NCI-H2029 treated with DMSO at 0.1 percent for 48 hours (cell line): ENCODE data around the gene FASLG.

Experiments used
- DNase-seq: peaks from one replicate; lab custom pipeline; 2025; lab: John Stamatoyannopoulos, UW

The FASLG gene

DNA sequence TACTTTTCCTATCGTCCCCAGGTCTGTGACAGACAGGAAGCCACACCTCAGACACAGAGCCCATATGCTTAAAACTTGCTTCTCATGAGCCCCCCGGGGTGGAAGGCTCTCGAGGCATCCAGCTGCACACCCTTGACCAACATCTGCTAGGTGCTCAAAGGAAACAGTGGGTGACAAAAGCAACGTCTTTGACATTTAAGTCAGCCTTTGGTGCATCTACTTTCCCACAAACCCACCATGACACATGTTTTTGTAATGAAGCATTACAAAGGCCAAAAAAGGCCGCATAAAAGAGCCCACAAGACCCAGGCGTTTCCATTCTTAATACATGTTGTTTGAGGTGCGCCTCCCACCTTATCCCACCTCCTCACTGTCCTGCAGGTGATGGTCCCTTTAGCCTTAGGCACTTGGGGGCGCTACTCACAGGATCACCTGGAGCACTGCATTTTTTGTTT, 11.8 kb upstream of the FASLG start:
- no peak for DNase-seq

DNA sequence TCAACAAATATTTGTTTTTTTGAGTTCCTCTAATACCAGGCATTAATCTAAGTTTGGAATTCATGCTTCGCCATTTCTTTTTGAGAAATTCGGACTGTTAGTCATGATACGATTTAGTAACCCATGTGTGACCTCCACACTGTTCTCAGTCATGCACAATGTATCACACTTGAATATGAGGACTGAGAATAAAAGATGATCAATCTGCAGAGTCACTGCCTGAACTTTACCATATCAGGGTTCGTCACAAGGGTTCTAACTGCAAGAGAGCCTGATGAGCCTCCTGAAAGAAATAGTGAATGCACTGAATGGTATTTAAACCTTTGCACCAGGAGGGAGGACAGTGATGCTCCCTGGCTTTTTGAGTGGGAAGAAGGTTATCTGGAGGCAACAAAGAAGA, 10.9 kb upstream of the FASLG start:
- DNase-seq, result no peak

DNA sequence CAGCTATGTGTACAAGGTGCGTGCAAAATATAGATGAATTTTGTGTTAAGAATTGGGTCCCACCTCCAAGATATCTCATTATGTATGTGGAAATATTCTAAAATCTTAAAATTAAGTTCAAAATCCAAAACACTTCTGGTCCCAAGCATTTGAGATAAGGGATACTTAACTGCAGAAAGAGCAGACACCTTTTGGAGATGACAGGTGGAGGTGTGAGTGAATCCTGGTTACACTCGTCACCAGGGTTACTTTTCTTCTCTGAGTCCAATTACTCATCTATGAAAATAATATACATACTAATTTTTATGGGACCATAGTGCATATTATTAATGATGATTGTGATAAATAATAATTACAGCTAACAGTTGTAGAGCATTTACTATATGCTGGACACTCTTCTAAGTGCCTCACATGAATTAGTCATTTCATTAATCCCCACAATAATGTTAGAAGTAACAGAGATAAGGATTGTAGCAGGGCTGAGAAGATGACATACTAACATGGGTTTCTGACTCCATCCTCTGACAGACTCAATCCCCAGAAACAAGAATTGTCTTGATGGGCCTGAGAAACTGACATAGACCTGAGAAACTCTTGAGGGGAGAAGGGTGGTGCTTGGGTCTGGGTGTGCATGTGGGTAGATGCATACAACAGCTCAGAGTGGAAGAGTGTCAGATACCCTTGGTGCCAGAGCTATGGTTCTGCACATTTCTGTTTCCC, 8.3 kb upstream of the FASLG start:
- no peak for DNase-seq

GRCh38 chr1:172653015-172653709, 5.7 kb upstream of the FASLG start:
- DNase-seq, result no peak

GRCh38 chr1:172654535-172654934, 4.4 kb upstream of the FASLG start:
- no peak for DNase-seq

DNA sequence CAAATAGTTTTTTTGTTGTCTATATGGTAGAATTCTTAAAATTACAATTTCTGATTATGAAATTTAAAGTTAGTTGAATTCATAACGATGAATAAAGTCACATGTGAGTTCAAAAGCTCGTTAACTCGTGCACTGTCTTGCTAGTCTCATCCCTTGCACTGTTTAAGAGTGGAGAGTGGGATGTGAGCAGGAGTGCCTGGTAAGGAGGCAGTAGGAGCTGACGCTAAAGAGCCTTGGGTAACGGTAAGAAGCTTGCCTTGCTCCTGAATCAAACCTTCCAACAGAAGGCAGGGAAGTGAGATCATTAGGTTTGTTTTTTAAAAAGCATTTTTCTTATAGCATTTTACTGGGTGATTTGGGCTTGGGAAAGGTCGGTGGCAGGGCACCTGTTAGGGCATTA, 2.3 kb upstream of the FASLG start:
- no peak for DNase-seq

DNA sequence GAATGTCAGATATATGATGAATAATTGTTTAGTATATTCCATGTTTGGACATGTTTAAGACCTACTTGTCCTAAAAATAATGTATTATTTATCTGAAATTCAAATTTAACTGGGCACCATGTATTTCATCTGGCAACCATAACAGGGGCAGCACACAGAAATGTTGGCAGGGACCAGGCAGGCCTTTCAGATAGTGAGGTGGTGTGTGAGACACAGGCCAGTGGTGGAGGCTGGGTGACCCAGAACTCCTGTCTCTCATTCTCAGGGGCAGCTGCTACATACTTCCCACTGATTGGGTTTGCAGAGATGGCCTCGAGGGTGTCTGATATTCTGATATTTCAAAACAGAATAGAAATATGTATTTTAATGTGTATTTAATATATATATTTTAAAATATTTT, 1.3 kb upstream of the FASLG start:
- no peak for DNase-seq

GRCh38 chr1:172661107-172661506, 2.2 kb downstream of the FASLG start:
- no peak for DNase-seq

DNA sequence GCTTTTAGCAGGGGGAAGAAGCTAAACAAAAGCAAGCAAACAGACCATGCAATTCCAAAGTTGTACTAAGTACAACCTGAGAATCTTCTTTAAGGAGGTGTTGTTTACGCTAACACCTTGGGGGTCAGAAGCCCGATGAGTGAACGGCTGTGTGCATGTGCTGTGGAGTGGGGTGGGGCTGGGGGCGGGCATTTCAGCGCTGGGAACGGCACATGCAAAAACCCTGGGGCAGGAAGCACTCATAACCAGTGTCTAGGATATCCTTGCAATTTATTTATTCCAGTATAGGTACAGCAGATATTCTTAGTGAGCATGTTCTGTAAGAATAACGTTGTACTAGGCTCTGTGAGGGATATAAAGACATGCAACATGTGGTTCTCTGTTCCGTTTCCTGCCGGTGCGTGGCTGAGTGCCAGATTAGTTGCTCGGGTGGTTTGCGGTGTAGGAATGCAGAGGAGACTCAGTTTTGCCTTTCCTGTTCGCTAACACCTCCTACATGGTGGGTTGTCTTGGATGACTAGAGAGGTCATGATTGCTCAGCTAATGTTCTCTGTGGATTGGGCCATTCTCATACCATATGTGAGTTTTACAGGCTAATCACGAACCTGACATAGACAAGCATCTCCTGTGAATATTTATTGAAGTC, 3.7 kb downstream of the FASLG start:
- DNase-seq, result no peak

DNA sequence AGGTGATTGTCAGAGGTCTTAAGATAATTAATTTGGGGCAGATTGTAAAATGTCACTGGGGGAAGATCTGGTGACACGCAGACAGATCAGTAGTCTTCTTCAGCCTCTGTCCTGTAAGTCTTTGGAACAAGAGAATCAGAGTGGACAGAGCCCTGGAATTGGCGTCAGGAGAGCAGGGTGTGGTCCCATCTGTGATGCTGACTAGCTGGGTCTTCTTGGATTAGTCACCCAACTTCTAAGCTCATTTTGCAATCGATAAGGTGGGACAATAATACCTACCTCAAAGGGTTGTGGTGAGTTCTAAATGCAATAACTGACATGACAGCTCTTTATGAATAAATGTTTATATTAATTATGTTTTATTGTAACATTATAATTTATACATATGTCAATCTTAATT, 4.8 kb downstream of the FASLG start:
- DNase-seq, result no peak

GRCh38 chr1:172668097-172668496, 9.2 kb downstream of the FASLG start:
- no peak for DNase-seq

- DNase-seq, result no peak
Observed at GRCh38 chr1:172669011-172669410, 10.1 kb downstream of the FASLG start.

- DNase-seq, result no peak
Observed at GRCh38 chr1:172670316-172670715, 11.4 kb downstream of the FASLG start.

DNA sequence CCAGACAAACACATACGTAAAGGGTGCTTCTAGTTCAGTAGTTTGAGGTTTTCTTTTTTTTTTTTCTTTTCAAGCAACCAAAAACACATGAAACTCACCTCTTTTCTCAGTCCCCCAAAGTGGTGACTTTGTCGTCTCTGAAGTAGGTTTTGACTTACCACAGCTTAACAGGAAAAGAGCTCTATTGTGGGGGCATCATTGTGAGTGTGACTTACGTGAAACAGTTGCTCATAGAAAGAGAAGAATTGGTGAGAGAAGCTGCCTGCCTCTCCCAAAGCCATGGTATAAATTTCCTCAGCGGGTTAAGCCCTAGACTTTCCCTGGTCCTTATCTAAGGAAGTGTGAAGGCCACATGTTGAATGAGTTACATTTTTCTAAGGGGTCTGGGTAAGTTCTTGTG, 11.9 kb downstream of the FASLG start:
- no peak for DNase-seq

GRCh38 chr1:172671591-172671990, 12.7 kb downstream of the FASLG start:
- DNase-seq, result no peak

DNA sequence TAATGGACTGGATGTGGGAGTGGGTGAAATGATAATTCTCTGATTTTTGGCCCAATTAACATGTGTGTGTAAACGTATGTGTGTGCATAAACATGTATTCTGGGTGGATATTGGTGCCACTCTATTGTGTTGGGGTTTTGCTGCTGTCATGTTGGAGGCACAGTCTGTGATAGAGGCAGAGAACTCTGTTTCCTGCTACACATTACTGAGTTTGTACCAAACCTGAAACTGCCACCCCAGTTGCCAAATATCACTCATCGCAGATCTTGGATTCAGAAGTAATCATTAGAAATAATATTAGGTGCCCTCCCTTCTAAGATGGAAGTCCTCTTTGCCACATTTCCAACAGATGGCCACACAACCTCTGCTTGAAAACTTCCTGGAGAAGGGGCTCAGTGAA, 13.8 kb downstream of the FASLG start:
- DNase-seq, result no peak

DNA sequence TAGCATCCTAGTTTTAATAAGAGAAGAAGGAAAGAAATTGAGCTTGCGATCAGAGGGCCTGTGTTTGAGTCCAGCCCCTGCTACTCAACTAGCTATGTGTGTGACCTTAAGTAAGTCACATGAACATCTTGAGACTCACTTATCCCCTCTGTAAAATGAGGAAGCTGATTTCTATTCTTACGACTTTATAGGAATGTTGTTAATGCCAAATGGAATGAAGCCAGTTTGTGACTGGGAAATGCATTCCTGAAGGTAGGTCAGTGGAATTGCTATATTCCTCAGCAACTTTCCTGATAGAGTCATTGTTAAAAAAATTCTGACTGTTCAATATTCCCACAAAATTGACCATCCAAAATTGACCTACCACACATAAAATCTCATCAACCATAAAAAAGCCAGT, 14.9 kb downstream of the FASLG start:
- DNase-seq, result no peak

GRCh38 chr1:172674831-172675613, 16.1 kb downstream of the FASLG start:
- no peak for DNase-seq

GRCh38 chr1:172679000-172679772, 20.3 kb downstream of the FASLG start:
- DNase-seq, result peak; percentile 50

DNA sequence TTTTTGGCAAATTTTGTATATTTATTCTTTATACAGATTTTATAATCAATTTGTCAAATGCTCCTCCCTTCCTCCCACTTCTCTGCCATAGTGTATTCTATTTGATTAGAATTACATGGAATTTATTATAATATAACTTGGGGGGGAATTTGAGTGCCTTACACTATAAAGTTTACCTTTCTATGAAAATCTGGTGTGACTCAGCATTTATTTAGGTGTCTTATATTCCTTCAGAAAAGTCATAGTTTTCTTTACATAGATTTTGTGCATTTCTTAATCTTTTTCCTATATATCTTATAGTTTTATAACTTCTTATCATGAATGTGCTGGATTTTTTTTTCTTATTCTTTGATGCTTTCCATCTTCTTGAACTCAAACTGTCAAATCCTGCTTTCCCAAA, 21.3 kb downstream of the FASLG start:
- no peak for DNase-seq

DNA sequence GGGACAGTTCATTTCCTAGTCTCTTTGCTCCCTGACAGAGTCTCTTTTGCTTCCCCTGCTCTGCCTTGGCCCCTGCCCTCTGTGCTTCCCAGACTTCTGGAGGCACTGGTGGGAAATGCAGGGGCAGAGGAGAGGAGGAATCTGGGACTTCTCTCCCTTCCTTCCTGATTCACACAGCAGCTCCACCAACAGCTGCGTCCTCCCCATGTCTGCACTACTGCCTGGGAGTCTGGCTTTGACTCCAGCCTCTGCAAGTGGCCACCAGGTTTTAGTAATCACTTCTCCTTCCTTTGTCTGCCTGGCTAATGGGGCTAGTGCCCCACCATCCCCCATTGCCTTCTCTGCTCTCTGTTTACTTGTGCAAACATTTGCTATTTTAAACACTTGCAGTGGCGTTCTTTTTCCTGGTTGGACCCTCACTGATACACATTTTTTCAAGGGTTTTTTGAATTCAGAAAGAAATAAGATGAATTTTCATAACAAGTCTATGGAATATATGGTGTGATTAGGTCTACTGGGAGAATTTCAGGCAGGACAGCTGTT, 21.9 kb downstream of the FASLG start:
- DNase-seq, result peak; percentile 54
